KOPT-K1 (cell line): ENCODE data around the gene THEMIS.

Source experiments
- H3K27ac ChIP-seq: fragments of 200-600 bp; sonication (generic); 2 replicates; pipeline ENCODE4 v1.5.1; 2016; ENCODE audit warnings: antibody characterized with exemption, mild to moderate bottlenecking, low read depth, low read length; ENCODE audit not compliant: poor library complexity, severe bottlenecking
- H3K36me3 ChIP-seq: fragments of 200-600 bp; sonication (generic); 2 replicates; pipeline ENCODE4 v1.5.1; 2017; ENCODE audit warnings: antibody characterized with exemption, mild to moderate bottlenecking, low read length, moderate library complexity; ENCODE audit not compliant: insufficient read depth
- H3K9me3 ChIP-seq: fragments of 200-600 bp; sonication (generic); 2 replicates; pipeline ENCODE4 v1.5.1; 2017; ENCODE audit warnings: antibody characterized with exemption, low read length, mild to moderate bottlenecking; ENCODE audit not compliant: insufficient read depth, poor library complexity, severe bottlenecking

THEMIS gene

DNA sequence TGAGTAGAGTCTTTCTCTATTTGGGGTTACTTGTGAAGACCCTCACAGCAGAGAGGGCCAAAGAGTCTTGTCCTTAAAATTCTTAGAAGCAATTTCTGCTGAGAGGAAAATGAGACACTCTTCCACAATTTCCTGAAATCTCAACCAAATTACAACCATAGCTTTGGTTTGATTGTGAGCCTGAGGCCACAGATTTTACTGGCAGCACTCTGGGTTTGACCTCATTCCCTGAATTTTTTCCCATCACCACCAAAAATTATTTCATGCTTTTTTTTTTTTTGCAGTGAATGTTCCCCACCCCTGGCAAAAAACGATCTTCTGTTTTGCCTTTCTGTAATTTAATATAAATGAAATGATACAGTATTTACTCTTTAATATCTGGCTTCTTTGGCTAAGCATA lies 125.5 kb downstream of the THEMIS start:
- H3K9me3 ChIP-seq: peaks cover 20% of the 10 kb centered on the region
- no peak overlapping the region for H3K27ac ChIP-seq
- H3K36me3 ChIP-seq: peaks cover 41% of the 10 kb centered on the region

DNA sequence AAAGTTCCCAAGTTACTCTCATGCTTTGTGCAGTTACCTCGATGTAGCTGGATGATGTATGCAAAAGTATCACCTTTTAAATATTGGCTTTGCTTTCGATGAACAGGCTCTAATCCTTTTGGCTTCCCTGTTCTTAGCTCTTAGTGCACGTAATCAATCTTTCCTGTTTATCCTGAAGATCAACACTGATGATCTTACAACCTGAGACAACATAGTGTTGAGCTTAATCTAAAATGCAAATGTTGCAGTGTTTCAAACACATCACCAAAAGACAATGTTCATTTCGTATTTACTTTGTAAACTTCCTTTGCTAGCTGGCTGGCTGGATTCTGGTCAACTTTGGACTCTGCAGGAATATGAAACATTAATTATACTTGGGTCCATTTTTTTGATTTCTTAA lies 132.1 kb downstream of the THEMIS start:
- H3K9me3 ChIP-seq: peaks cover 9% of the 10 kb centered on the region
- H3K27ac ChIP-seq: no peak overlapping the region
- peaks cover 41% of the 10 kb centered on the region for H3K36me3 ChIP-seq

DNA sequence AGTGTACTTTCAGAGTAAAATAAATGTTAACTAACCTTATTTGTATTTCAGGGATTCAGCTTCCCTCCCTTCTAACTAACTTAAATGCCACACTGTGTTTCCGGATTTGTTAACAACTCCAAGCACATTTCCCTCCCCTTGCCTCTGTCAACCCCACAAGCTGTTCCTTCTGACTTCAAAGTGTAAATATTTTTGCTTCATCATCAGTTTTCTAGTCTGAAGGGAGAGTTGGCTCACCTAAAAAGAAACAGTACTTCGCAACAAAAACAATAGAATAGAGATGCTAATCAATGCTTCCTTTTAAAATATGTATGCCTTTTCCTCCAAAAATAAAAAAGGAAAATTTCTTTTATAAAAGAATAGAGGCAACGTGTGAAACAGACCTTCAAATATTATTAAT lies 132.6 kb downstream of the THEMIS start:
- peaks cover 41% of the 10 kb centered on the region for H3K36me3 ChIP-seq
- H3K27ac ChIP-seq: no peak overlapping the region
- peaks cover 9% of the 10 kb centered on the region for H3K9me3 ChIP-seq

DNA sequence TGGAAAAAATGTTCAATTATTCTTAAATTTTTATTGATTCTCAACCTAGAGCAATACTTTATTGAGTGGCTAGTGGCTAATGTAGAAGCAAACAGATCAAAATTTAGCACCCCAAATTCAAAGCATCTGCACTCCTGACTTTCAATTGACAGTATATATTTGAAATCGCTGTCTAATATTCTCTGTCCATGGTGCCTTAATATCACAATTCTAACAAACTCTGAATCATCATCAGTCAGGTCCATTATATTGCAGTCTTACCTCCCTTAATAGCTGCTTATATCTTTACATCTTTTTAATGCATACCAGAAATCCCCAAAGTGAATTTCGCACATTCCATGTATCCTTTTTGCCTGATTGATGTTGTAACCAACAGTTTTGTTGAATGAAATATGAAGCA lies 134.9 kb downstream of the THEMIS start:
- H3K9me3 ChIP-seq: no peaks in the 10 kb centered on the region
- H3K27ac ChIP-seq: no peak overlapping the region
- peaks cover 30% of the 10 kb centered on the region for H3K36me3 ChIP-seq

DNA sequence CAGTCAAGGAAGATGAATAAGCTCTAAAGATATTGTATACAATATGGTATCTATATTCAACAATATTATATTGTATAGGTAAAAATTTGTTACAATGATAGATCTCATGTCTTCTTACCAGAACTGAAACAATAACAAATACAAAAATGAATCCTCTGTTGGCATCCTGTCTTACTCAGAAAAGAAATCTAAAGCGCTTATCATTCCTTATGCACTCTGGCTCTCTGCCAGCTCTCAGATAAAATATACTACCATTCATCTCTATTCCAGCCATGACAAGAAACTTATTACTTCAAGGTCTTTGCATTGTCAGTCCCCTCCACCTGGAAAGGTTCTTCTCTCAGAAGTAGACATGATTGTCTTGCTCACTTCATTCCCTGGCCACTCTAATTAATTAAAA lies 138.6 kb downstream of the THEMIS start:
- no peak overlapping the region for H3K27ac ChIP-seq
- H3K36me3 ChIP-seq: peaks cover 23% of the 10 kb centered on the region
- H3K9me3 ChIP-seq: peaks cover 12% of the 10 kb centered on the region

DNA sequence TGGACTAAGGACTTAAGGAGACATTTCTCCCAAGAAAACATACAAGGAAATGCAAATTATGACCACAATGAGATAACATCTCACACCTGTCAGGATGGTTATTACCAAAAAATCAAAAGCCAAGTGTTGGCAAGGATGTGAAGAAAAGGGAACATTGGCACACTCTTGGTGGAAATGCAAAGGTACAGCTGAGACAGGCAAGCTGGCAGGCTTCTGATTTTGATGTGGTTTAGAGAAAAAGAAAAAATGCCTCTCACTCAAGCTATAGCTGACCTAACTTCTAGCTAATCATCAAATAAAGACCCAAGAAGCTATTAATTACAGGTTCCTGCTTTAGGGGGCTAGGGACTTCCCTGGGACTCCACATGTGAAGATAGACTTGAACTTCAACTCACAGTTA lies 139.8 kb downstream of the THEMIS start:
- Histone ChIP-seq H3K36me3 (peaks cover 30% of the 10 kb centered on the region), H3K9me3 (peaks cover 24% of the 10 kb centered on the region), H3K27ac (peak overlapping the region; percentile 6)

DNA sequence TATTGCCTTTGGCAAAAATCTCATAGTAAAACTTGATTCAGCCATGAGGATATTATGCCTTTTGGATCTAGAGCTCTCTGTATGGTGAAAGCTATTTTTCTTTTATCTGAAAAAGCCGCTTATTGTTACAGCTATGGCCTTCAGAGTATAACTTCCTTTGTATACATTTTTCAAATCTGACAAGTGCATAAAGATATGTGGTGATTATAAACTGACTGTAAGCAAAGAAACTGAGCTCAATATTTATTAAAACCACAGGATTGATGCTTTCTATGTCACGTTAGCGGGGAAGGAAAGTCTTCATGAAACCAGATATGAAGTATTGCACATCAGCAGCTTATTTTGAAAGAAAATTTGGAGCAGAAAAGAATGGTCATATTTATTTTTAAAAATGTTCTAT lies 151.8 kb downstream of the THEMIS start:
- no peak overlapping the region for H3K27ac ChIP-seq
- H3K9me3 ChIP-seq: no peaks in the 10 kb centered on the region
- peaks cover 25% of the 10 kb centered on the region for H3K36me3 ChIP-seq

DNA sequence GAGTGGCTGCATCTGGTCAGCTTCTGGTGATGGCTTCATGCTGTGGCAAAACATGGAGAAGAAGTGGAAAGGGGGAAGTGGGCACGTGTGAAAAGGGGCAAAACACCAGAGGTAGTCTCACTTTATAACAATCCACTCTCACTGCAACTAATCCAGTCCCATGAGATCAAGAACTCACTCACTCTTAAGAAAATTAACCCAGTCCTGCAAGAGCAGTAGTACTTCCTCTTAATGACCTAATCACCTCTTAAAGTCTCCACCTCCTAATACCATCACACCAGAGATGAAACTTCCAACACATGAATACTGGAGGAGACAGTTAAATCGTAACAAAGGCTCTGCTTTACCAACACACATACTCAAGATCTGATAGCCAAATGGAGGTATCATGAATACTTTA lies 152.6 kb downstream of the THEMIS start:
- no peak overlapping the region for H3K27ac ChIP-seq
- H3K36me3 ChIP-seq: peaks cover 29% of the 10 kb centered on the region
- H3K9me3 ChIP-seq: no peaks in the 10 kb centered on the region

DNA sequence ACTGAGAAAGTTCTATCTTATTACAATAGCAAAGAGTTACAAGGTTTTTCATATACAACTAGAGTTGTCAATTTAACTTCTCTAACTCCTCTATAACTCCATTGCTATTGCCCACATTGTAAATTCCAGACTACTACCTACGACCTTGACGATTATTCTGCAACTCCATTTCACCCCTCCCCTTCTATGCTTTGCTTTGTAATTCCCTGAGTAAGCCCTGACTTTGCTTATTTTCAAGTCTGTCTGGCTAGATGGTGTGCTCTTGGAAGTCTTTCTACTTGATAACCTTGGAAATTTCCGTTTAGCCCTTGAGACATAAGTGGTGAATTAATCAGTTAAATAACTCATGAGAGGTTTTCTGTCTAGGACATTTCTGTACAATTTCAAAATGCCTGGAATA lies 162.4 kb downstream of the THEMIS start:
- Histone ChIP-seq H3K27ac (no peak overlapping the region), H3K9me3 (no peaks in the 10 kb centered on the region), H3K36me3 (peaks cover 42% of the 10 kb centered on the region)

DNA sequence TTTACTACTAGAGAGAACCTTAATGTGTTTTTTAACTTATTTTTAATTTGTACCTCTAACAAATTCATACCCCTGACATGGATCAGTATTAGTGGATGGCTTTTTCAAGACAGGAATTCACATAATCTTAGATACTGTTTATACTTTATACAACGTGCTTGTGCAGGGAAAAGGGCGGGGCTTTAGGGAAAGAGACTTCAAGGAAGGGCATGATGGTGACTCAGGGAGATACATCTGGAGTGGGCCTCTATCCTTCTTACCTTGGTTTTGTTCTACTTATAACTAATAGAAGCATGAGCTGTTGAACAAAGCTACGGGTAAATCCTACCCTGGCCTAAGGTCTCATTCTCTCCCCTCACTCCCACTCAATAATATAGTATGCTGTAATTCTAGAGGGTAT lies 163.1 kb downstream of the THEMIS start:
- Histone ChIP-seq H3K36me3 (peaks cover 43% of the 10 kb centered on the region), H3K27ac (no peak overlapping the region), H3K9me3 (no peaks in the 10 kb centered on the region)

DNA sequence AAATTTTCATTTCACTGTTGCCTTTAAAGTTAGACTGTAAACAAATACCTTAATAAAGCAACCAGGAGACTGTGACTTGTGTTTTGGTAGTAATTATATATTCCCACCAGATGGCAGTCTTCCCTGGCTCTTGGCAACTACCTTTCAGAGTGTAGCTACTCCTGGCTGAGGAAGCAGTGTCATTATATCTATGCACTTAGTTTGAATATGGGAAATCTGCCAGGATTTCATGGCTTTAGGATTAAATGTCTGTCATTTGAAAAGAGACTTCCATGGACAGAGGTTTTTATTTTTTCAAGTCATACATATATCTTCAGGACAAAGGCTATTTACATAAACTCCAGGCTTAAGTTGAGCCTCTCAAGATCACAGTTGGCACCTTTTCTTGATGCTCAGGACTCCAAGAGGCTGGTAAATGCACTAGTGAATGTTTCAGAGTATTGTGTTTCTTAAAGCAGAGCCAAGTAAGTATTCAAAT lies 163.8 kb downstream of the THEMIS start:
- Histone ChIP-seq H3K36me3 (peaks cover 42% of the 10 kb centered on the region), H3K27ac (peak overlapping the region; percentile 8)

DNA sequence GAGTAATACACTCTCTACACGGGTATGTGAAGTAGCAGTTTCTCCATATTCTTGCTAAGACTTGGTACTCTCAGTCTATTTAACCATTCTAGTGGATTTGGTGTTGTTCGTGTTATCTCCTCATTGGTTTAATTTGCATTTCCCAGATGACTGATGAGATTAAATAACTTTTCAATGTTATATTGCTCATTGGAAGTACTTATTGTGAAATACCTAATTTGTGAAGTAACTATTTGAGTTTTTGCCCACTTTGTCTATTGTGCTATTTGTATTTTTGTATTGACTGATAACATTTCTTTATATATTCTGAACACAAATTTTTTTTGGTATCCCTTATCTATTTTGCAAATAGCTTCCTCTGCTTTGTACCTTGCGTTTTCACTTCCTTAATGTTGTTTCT lies 167.9 kb downstream of the THEMIS start:
- Histone ChIP-seq H3K27ac (no peak overlapping the region), H3K9me3 (no peaks in the 10 kb centered on the region), H3K36me3 (peaks cover 42% of the 10 kb centered on the region)

More for the DNA sequence above, 163.8 kb downstream of the THEMIS start:
- no peaks in the 10 kb centered on the region for H3K9me3 ChIP-seq

DNA sequence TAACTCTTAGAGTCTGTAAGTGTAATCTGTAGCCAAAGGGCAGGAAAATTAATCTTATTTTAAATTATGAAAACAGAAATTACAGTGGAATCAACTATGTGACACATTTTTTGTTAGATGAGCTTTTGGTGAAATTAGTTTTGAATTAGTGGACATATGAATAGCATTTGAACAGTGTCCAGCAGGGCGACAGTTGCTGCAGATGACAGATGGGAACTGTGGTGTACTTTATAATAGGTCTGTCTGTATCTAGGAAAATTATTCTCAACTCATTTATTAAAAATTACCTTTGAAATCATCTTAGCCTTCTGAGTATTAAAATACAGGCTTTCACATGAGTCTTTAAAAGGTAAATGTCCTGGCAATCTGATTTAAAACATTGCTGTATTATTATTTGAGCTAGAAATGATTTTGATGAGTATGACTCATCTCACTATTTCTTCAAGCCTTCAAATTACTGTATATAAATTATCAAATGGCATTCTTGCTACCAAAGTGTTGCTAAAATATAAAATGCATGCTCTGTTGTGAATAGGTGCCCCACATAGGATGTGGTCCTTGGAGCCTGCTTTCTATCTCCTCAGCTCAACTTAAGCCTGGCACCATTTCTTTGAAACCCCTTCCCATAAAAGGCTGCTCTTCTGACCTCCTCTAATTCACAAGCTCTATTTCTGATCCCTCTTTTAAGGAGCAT lies 173.5 kb downstream of the THEMIS start:
- H3K36me3 ChIP-seq: peaks cover 71% of the 10 kb centered on the region
- no peak overlapping the region for H3K27ac ChIP-seq
- no peaks in the 10 kb centered on the region for H3K9me3 ChIP-seq

DNA sequence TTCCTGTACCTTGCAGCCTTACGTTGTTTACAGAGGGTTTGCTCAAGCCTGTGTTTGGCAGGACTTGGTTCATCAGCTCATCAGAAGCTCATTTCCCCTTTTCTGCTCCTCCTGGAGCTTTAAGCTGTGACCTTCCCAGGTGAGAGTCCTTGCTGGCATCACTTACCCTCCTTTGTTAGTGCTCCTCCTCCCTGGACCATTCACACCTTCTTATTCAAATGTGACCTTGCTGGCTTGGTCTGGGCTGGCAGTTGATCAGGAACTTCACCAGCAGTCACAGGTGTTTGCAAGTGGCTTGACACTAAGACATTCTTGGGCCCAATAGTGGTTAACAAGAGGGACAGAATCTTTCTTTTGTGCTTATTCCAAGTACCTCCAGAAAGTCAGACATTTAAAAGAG lies 175.0 kb downstream of the THEMIS start:
- Histone ChIP-seq H3K36me3 (peaks cover 87% of the 10 kb centered on the region), H3K9me3 (no peaks in the 10 kb centered on the region), H3K27ac (no peak overlapping the region)

DNA sequence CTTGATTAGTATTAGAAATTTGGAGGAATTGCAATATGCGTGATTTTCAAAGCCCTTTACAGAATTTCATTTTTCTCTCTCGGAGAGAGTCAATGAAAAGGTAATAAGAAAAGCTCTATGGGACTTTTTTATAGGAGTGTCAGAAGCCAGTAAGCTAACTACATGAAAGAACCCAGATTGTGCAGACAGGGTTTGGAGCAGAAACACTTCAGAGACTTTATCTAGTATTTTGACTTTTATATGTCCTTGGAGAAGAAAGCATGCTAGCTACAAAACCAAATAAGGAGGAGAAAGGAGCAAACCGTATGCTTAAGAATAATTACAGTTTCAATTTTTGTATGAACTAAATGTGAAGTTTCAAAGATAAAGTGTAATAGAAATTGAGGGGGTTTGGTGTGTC lies 182.2 kb downstream of the THEMIS start:
- peaks cover 98% of the 10 kb centered on the region for H3K36me3 ChIP-seq
- no peaks in the 10 kb centered on the region for H3K9me3 ChIP-seq
- H3K27ac ChIP-seq: no peak overlapping the region

DNA sequence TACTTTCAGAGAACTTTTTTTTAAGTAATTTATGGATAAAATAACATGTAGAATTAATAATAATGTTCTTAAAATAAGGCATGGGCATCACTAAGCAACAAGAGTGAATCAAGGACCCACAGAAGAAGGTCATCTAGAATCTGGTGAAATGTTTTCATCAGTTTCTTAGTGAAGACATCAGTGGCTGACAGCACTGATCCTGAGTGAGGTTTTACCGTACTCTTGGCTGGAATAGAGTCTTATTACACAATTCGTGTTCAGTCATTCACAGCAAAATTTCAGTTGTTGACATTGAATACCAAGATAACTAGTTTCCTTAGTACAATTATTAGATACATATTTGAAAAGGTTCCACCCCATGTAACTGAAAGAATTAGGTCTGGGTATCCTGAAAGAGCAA lies 183.5 kb downstream of the THEMIS start:
- no peaks in the 10 kb centered on the region for H3K9me3 ChIP-seq
- no peak overlapping the region for H3K27ac ChIP-seq
- peaks cover 98% of the 10 kb centered on the region for H3K36me3 ChIP-seq
